Measurements from ENCODE around the gene CPT1B. TPM values are rescaled to one million over a fixed set of nuclear protein-coding genes. Genes with fewer than 3 reads are reported as not detected.
A peak's percentile ranks its signal among the peaks of the same experiment; 100 is the strongest.

CPT1B gene
- total and polyA plus RNA-seq, 2 donors (not counting 1 experiment from before 2014, with no cell fraction given): 55.0 to 109 TPM

DNA sequence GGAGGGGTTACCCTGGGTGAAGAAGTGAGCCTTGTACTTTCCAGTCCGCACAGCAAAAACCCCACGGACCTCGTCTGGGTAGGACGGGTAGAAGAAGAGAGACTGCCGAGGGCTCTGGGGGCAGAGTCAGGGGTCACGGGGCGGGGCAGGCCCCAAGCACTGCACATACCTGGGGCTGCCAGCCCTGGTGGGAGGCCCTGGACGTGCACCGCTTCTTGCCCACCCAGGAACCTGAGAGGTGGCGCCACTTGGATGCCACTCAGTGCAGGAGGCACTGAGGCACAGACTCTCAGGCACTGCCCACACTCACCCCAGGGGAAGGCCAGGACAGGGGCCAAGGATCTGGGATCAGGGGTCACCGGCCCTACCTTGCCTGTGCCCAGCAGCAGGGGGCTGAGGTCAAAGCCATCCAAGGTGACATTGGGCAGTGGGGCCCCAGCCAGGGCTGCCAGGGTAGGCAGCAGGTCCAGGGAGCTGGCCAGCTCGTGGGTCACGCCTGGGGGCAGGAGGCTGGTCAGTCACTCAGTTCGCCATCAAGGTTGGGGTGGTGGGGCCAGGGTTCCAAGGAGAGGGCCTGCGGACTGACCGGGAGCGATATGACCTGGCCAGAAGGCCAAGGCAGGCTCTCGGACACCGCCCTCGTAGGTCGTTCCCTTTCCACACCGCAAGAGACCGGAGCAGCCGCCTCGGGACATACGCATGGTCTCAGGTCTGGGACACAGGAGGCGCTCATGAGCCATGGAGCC lies 47.5 kb upstream of the CPT1B start:
- Mint-ChIP-seq H3K4me1 (peaks cover 37% of the 10 kb centered on the region), H3K9me3 (ENCODE audit: insufficient read depth) (no peaks in the 10 kb centered on the region), H3K4me3 (no peak overlapping the region), H3K27ac (no peak overlapping the region), H3K27me3 (no peaks in the 10 kb centered on the region)
- no peaks in the 10 kb centered on the region for H3K27me3 ChIP-seq (replicated peaks in 1 of 4; ENCODE audit: control extremely low read depth in 1 of 4, control insufficient read depth in 3 of 4, insufficient read depth in 4 of 4, low read length in 3 of 4)
- no peak overlapping the region for H3K4me2 ChIP-seq (replicated peaks; ENCODE audit: low read depth, low read length, poor library complexity, severe bottlenecking)
- no peak overlapping the region for H3K9ac ChIP-seq (ENCODE audit: low read length)
- 94% methylated on average over 27 of the region's 27 CpGs for WGBS (ENCODE audit: insufficient coverage)
- H3K9me3 ChIP-seq (ENCODE audit: control extremely low read depth in 1 of 3, control insufficient read depth in 2 of 3, insufficient read depth in 1 of 3, low read length in 2 of 3): no peaks in the 10 kb centered on the region
- intact Hi-C loops (cut with micrococcal nuclease): no loop called here
- H3K27ac ChIP-seq (ENCODE audit: low read length in 2 of 2): no peak overlapping the region
- H4K20me1 ChIP-seq (ENCODE audit: control insufficient read depth, insufficient read depth, low read length, poor library complexity, severe bottlenecking): no peaks in the 10 kb centered on the region
- ChIA-PET POLR2A (no interaction called here), CTCF (no interaction called here)
- no peak for ATAC-seq (ENCODE audit: low read depth)
- no peaks in the 10 kb centered on the region for H3K36me3 ChIP-seq (replicated peaks in 1 of 2; ENCODE audit: control extremely low read depth in 1 of 2, control insufficient read depth in 1 of 2, extremely low read depth in 1 of 2, insufficient read depth in 2 of 2, low read length in 1 of 2)
- H3K4me1 ChIP-seq (ENCODE audit: control insufficient read depth in 2 of 2, insufficient read depth in 2 of 2, low read length in 2 of 2): peaks cover 30 to 47% of the 10 kb centered on the region in 2 donors
- TF ChIP-seq, protein P1, sequence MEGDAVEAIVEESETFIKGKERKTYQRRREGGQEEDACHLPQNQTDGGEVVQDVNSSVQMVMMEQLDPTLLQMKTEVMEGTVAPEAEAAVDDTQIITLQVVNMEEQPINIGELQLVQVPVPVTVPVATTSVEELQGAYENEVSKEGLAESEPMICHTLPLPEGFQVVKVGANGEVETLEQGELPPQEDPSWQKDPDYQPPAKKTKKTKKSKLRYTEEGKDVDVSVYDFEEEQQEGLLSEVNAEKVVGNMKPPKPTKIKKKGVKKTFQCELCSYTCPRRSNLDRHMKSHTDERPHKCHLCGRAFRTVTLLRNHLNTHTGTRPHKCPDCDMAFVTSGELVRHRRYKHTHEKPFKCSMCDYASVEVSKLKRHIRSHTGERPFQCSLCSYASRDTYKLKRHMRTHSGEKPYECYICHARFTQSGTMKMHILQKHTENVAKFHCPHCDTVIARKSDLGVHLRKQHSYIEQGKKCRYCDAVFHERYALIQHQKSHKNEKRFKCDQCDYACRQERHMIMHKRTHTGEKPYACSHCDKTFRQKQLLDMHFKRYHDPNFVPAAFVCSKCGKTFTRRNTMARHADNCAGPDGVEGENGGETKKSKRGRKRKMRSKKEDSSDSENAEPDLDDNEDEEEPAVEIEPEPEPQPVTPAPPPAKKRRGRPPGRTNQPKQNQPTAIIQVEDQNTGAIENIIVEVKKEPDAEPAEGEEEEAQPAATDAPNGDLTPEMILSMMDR (IDR thresholded peaks at IDR 0.05): no peak
- TF ChIP-seq EZH2 (IDR thresholded peaks at IDR 0.05; ENCODE audit: borderline replicate concordance, insufficient read depth, low read depth, low read length, poor library complexity, severe bottlenecking): no peak
- no peak overlapping the region for H3K4me3 ChIP-seq (ENCODE audit: control extremely low read depth in 1 of 5, extremely low read depth in 1 of 5, insufficient read depth in 1 of 5, low read depth in 2 of 5, low read length in 4 of 5)
- peaks cover 7% of the 10 kb centered on the region for H3K79me2 ChIP-seq (ENCODE audit: control insufficient read depth, insufficient read depth, low read length)
- no peak overlapping the region for H2AFZ ChIP-seq (ENCODE audit: insufficient read depth, low read depth, low read length, poor library complexity, severe bottlenecking)
- no peak for DNase-seq

DNA sequence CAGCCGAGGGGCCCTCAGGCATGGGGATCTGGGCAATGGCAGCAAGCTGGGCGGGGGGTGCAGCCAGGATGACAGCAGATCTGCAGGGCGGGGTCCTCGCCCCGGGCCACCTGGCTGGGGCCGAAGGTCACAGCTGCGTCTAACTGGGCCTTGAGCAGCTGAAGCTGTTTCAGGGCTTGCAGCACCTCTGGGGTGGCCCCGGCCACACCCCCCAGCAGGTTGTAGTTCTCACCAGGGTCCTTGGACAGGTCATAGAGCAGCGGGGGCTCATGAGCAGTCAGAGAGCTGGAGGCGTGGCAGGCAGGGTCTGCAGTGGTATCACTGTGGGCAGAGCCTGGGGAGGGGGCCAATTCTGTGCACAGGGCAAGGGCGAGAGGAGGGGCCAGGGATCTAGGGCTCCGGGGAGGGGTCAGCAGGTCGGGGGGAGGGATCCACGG lies 46.9 kb upstream of the CPT1B start:
- H3K4me3 ChIP-seq (ENCODE audit: control extremely low read depth in 1 of 5, extremely low read depth in 1 of 5, insufficient read depth in 1 of 5, low read depth in 2 of 5, low read length in 4 of 5): no peak overlapping the region
- Mint-ChIP-seq H3K4me3 (no peak overlapping the region), H3K9me3 (ENCODE audit: insufficient read depth) (no peaks in the 10 kb centered on the region), H3K4me1 (peaks cover 42% of the 10 kb centered on the region), H3K27me3 (no peaks in the 10 kb centered on the region), H3K27ac (peak overlapping the region; percentile 67)
- no peaks in the 10 kb centered on the region for H3K27me3 ChIP-seq (replicated peaks in 1 of 4; ENCODE audit: control extremely low read depth in 1 of 4, control insufficient read depth in 3 of 4, insufficient read depth in 4 of 4, low read length in 3 of 4)
- ATAC-seq (ENCODE audit: low read depth) (no peak), DNase-seq (no peak)
- no peak overlapping the region for H3K4me2 ChIP-seq (replicated peaks; ENCODE audit: low read depth, low read length, poor library complexity, severe bottlenecking)
- peaks cover 7% of the 10 kb centered on the region for H3K79me2 ChIP-seq (ENCODE audit: control insufficient read depth, insufficient read depth, low read length)
- no peak overlapping the region for H3K9ac ChIP-seq (ENCODE audit: low read length)
- no peaks in the 10 kb centered on the region for H3K36me3 ChIP-seq (replicated peaks in 1 of 2; ENCODE audit: control extremely low read depth in 1 of 2, control insufficient read depth in 1 of 2, extremely low read depth in 1 of 2, insufficient read depth in 2 of 2, low read length in 1 of 2)
- H3K27ac ChIP-seq (ENCODE audit: low read length in 2 of 2): no peak overlapping the region
- H2AFZ ChIP-seq (ENCODE audit: insufficient read depth, low read depth, low read length, poor library complexity, severe bottlenecking): no peak overlapping the region
- CTCF ChIA-PET: no interaction called here
- POLR2A ChIA-PET: no interaction called here
- no peaks in the 10 kb centered on the region for H3K9me3 ChIP-seq (ENCODE audit: control extremely low read depth in 1 of 3, control insufficient read depth in 2 of 3, insufficient read depth in 1 of 3, low read length in 2 of 3)
- no peak for TF ChIP-seq EZH2 (IDR thresholded peaks at IDR 0.05; ENCODE audit: borderline replicate concordance, insufficient read depth, low read depth, low read length, poor library complexity, severe bottlenecking)
- TF ChIP-seq, protein P1 (IDR thresholded peaks at IDR 0.05): no peak
- H3K4me1 ChIP-seq (ENCODE audit: control insufficient read depth in 2 of 2, insufficient read depth in 2 of 2, low read length in 2 of 2): peaks cover 32 to 51% of the 10 kb centered on the region in 2 donors
- H4K20me1 ChIP-seq (ENCODE audit: control insufficient read depth, insufficient read depth, low read length, poor library complexity, severe bottlenecking): no peaks in the 10 kb centered on the region
- 97% methylated on average over 14 of the region's 14 CpGs for WGBS (ENCODE audit: insufficient coverage)
- intact Hi-C loops (cut with micrococcal nuclease): no loop called here
